Measurements from ENCODE around the gene HNRNPL. TPM values are rescaled to one million over a fixed set of nuclear protein-coding genes. Genes with fewer than 3 reads are reported as not detected.

The HNRNPL gene
- polyA plus RNA-seq, 2 of the 4 experiments (the other 2 are of a cell fraction) = 380 to 487 TPM

DNA sequence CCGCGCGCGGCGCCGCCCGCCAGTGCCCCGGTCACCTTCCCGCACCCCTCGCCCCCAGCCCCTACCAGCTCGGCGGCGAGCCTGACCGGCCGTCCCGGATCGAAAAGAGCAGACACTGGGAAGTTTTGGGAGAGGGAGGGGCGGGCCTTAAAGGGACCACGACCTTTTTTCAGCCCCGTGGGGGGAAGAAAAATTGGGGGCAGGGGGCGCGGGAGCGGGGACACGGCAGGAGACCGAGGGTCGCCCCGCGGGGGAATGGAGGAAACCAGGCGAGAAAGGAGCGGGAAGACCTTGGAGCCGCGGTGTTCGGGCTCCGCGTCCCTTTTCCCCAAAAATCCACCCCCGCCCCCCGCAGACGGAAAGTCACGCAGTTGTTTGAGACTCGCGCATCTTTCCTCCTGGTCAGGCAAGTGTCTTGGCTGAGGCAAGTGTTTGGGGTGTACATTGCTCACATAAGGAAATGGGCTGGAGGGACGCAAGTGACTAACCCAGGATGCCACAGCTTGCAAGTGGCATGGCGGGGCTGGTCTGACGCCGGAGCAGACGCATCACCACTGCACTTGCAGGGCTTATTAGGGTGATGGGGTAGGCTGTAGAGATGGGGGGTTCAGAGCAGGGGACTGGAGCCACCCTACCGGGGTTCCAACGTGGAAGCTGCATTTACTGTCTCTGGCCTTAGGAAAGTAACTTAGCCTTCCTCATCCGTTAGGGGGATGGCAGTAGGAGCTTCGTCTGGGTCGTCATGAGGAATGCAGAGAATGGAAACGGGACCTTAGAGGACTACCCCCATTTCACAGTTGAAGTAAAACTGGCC, 2.7 kb upstream of the HNRNPL start:
- peak; percentile 86 to 89 for DNase-seq (ENCODE audit: low read depth in 1 of 2, low spot score in 1 of 2)
- CTCF ChIA-PET = interaction anchor here (0.6 to 4.3 kb wide), 25 partner anchors 10 to 449 kb away, joined by 3 to 51 read pairs (median 4); partner anchors contain the start of genes ECH1, FAM98C, MRPS12 and SARS2
- H3K4me3 ChIP-seq = peak overlapping the region; percentile 64
- peak overlapping the region; percentile 70 for H3K4me2 ChIP-seq
- FAIRE-seq = peak; percentile 96
- POLR2A ChIA-PET = interaction anchor here (0.6 to 3.2 kb wide), 22 partner anchors 10 to 478 kb away, joined by 3 to 26 read pairs (median 5); partner anchors contain the start of genes ACTN4, ECH1, EIF3K and FAM98C
- no peaks in the 10 kb centered on the region for H3K9me3 ChIP-seq
- H3K27ac ChIP-seq = peak overlapping the region; percentile 93 to 95
- 2% methylated on average over 31 of the region's 52 CpGs for WGBS (ENCODE audit: missing lambda C conversion rate)
- H3K4me1 ChIP-seq = peaks cover 25% of the 10 kb centered on the region
- ATAC-seq = peak; percentile 4 to 20
- TF ChIP-seq NPAS2 (CRISPR knock-in tag; IDR thresholded peaks at IDR 0.05; ENCODE audit: borderline replicate concordance) (no peak), ZFP36 (IDR thresholded peaks at IDR 0.05; ENCODE audit: borderline replicate concordance, partially characterized antibody) (no peak), RCOR1 (IDR thresholded peaks at IDR 0.05; ENCODE audit: low read depth, low read length) (no peak), HOXB13 (CRISPR knock-in tag; IDR thresholded peaks at IDR 0.05; ENCODE audit: low read depth) (no peak), HMGXB4 (CRISPR knock-in tag; IDR thresholded peaks at IDR 0.05; ENCODE audit: borderline replicate concordance) (0 out of 2 replicates have a peak, but pooled peaks have one; percentile 26), POLR2AphosphoS2 (conservative IDR thresholded peaks at IDR 0.05; ENCODE audit: low read length) (no peak), KDM5A (IDR thresholded peaks at IDR 0.05) (no peak), FOSB (CRISPR knock-in tag; IDR thresholded peaks at IDR 0.05) (0 out of 2 replicates have a peak, but pooled peaks have one; percentile 12), KDM1A (IDR thresholded peaks at IDR 0.05; ENCODE audit: low read depth) (no peak), MAZ (IDR thresholded peaks at IDR 0.05; ENCODE audit: borderline replicate concordance, low read depth, low read length) (no peak), CTCF (IDR thresholded peaks at IDR 0.05) (0 out of 3 replicates have a peak, but pooled peaks have one; percentile 17), TP53 (CRISPR knock-in tag; IDR thresholded peaks at IDR 0.05) (peak; percentile 85; the same call in 1 of the 2 replicates), CBX8 (IDR thresholded peaks at IDR 0.05) (no peak), EHF (CRISPR knock-in tag; IDR thresholded peaks at IDR 0.05) (peak; percentile 43; the same call in 1 of the 2 replicates), PBX3 (IDR thresholded peaks at IDR 0.05) (peak; percentile 70; the same call in 1 of the 2 replicates), HES2 (IDR thresholded peaks at IDR 0.05) (no peak), JUN (IDR thresholded peaks at IDR 0.05) (peak; percentile 47 to 80), REST (IDR thresholded peaks at IDR 0.05) (peak; percentile 68), CHD4 (IDR thresholded peaks at IDR 0.05; ENCODE audit: borderline replicate concordance) (0 out of 2 replicates have a peak, but pooled peaks have one; percentile 27), GATA3 (IDR thresholded peaks at IDR 0.05; ENCODE audit: borderline replicate concordance) (no peak; the same call in 1 of the 2 replicates), BHLHE40 (IDR thresholded peaks at IDR 0.05; ENCODE audit: low read depth, low read length) (no peak), RARB (CRISPR knock-in tag; IDR thresholded peaks at IDR 0.05) (peak; percentile 55), MYC (IDR thresholded peaks at IDR 0.05; ENCODE audit: borderline replicate concordance, low read length) (peak; percentile 67), NR3C1 (IDR thresholded peaks at IDR 0.05) (no peak), FOXS1 (CRISPR knock-in tag; IDR thresholded peaks at IDR 0.05) (0 out of 2 replicates have a peak, but pooled peaks have one; percentile 17), HOXA7 (CRISPR knock-in tag; IDR thresholded peaks at IDR 0.05) (peak; percentile 68; the same call in 1 of the 2 replicates), MAX (IDR thresholded peaks at IDR 0.05) (peak; percentile 82), ESRRA (IDR thresholded peaks at IDR 0.05; ENCODE audit: borderline replicate concordance, low read length) (no peak; the same call in 1 of the 2 replicates)
- TF ChIP-seq, protein P1, sequence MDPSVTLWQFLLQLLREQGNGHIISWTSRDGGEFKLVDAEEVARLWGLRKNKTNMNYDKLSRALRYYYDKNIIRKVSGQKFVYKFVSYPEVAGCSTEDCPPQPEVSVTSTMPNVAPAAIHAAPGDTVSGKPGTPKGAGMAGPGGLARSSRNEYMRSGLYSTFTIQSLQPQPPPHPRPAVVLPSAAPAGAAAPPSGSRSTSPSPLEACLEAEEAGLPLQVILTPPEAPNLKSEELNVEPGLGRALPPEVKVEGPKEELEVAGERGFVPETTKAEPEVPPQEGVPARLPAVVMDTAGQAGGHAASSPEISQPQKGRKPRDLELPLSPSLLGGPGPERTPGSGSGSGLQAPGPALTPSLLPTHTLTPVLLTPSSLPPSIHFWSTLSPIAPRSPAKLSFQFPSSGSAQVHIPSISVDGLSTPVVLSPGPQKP (IDR thresholded peaks at IDR 0.05; ENCODE audit: low read depth, low read length) = no peak

All from A549 (cell line).